ENCODE data around the gene PARP3. TPM values are rescaled to one million over a fixed set of nuclear protein-coding genes. Genes with fewer than 3 reads are reported as not detected.
A peak's percentile ranks its signal among the peaks of the same experiment; 100 is the strongest.
"Not testable (repeated sequence)": the region's sequence is repeated elsewhere in the genome, so short reads cannot be mapped to it uniquely, and the experiment has no call there.

PARP3 gene
- 14.3 TPM for total RNA-seq
- long read RNA-seq, transcript PARP3-203 (11 exons, 2,360 nt) = minor isoform, 5 of 42 reads
- long read RNA-seq, transcript PARP3-201 (11 exons, 2,336 nt) = major isoform, 7 of 42 reads
- long read RNA-seq, partial matches to known transcripts = 18 of 42 reads
- long read RNA-seq, other reads (novel, unspliced or antisense) = 12 of 42 reads

DNA sequence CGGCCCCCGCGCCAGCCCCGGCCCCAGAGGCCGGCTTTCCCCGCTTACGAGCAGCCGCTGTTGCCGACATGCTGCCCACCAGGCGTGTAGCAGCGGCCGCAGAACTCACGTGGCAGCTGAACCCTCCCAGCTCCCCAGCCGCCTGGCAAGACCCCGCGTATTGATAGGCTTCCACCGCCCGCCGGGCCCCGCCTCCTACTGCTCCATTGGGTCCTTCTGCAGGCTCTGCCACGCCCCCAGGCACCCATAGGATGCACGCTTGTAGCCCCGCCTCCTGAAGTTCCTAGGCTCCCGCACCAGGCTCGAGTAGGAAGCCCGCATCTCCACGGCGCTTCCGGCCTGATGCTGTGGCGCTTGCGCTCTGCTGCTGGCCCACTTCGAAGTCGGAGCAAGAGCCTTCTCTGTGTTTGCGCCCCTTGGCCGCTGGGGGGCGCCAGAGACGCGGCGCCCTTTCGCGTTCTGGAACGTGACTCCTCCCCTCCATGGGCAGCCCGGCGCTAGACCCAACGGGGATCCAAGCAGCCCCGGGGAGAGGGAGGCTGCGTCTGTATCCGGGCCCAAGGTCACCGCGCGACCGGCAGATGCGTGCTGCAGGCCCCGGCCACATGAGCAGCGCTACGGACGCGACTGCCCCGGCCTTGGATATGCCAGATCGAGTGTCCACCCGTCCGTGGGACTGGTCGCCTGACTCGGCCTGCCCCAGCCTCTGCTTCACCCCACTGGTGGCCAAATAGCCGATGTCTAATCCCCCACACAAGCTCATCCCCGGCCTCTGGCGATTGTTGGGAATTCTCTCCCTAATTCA is at the start of gene PARP3, which contains the start of gene RRP9:
PARP3 (plus strand) TSS at position 566 of the 805 bp plus-strand sequence. CDS start 993 bp downstream, outside the sequence.
RRP9 (minus strand) TSS at position 107 of the 805 bp plus-strand sequence; CDS start at position 70, 37 bp downstream.
- intact Hi-C loops (cut with micrococcal nuclease) = no loop called here
- H3K9me3 ChIP-seq (replicated peaks) = no peaks in the 10 kb centered on the region
- TF ChIP-seq, protein P1, sequence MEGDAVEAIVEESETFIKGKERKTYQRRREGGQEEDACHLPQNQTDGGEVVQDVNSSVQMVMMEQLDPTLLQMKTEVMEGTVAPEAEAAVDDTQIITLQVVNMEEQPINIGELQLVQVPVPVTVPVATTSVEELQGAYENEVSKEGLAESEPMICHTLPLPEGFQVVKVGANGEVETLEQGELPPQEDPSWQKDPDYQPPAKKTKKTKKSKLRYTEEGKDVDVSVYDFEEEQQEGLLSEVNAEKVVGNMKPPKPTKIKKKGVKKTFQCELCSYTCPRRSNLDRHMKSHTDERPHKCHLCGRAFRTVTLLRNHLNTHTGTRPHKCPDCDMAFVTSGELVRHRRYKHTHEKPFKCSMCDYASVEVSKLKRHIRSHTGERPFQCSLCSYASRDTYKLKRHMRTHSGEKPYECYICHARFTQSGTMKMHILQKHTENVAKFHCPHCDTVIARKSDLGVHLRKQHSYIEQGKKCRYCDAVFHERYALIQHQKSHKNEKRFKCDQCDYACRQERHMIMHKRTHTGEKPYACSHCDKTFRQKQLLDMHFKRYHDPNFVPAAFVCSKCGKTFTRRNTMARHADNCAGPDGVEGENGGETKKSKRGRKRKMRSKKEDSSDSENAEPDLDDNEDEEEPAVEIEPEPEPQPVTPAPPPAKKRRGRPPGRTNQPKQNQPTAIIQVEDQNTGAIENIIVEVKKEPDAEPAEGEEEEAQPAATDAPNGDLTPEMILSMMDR (IDR thresholded peaks at IDR 0.05; ENCODE audit: borderline replicate concordance) = peak; percentile 100
- H3K27ac ChIP-seq (replicated peaks) = peak within 1 kb of the TSS; percentile 98
- H3K4me1 ChIP-seq = peaks cover 36% of the 10 kb centered on the region
- peak within 1 kb of the TSS; percentile 82 for H3K4me3 ChIP-seq
- no peaks in the 10 kb centered on the region for H3K27me3 ChIP-seq (ENCODE audit: low read depth)
- peaks cover 44% of the 10 kb centered on the region for H3K36me3 ChIP-seq
- DNase-seq = peak; percentile 100

DNA sequence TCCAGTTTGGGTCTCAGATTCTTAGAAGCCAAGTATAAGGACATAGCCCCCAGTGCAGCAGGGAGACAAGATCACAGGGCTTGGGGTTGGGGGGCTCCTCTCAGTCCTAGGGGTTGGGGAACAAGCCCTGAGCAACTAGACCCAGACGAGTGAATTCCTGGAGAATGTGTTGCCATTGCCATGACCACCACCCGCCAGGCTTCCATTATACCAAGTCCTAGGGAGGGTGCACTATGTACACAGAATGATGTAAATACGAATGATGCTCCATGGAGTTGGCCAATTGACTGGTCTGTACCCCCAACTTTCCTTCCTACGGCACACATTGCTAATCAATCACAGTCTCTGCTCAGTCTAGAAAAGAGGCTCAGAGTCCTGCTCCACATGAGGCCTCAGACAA is 47.8 kb upstream of the PARP3 start:
- H3K4me1 ChIP-seq = no peaks in the 10 kb centered on the region
- no peak overlapping the region for H3K4me3 ChIP-seq
- intact Hi-C loops (cut with micrococcal nuclease) = no loop called here
- H3K36me3 ChIP-seq = no peaks in the 10 kb centered on the region
- TF ChIP-seq, protein P1 (IDR thresholded peaks at IDR 0.05; ENCODE audit: borderline replicate concordance) = no peak
- H3K27me3 ChIP-seq (ENCODE audit: low read depth) = peaks cover 57% of the 10 kb centered on the region
- DNase-seq = no peak
- no peak overlapping the region for H3K27ac ChIP-seq (replicated peaks)
- H3K9me3 ChIP-seq (replicated peaks) = no peaks in the 10 kb centered on the region

DNA sequence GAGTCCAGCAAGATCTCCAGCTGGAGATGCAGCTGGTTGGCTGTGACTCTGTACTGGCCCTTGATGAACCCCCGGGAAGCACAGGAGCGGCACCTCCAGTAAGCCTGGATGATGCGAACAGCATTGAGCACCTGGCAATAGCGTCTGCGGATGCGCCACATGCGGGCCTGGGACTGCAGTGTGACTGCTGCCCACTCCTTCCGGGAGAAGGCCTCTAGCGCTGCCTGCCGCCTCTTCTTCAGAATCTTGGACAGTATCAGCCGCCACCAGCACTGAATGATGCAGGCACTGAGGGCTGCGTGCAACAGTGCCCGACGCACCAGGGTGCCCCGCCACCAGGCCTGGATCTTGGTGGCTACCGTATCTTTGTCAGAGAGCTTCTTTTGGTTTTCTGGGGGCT is 47.2 kb upstream of the PARP3 start:
- no peaks in the 10 kb centered on the region for H3K4me1 ChIP-seq
- intact Hi-C loops (cut with micrococcal nuclease) = no loop called here
- no peaks in the 10 kb centered on the region for H3K36me3 ChIP-seq
- H3K4me3 ChIP-seq = no peak overlapping the region
- H3K27me3 ChIP-seq (ENCODE audit: low read depth) = peaks cover 57% of the 10 kb centered on the region
- no peaks in the 10 kb centered on the region for H3K9me3 ChIP-seq (replicated peaks)
- TF ChIP-seq, protein P1 (IDR thresholded peaks at IDR 0.05; ENCODE audit: borderline replicate concordance) = no peak
- DNase-seq = no peak
- no peak overlapping the region for H3K27ac ChIP-seq (replicated peaks)

DNA sequence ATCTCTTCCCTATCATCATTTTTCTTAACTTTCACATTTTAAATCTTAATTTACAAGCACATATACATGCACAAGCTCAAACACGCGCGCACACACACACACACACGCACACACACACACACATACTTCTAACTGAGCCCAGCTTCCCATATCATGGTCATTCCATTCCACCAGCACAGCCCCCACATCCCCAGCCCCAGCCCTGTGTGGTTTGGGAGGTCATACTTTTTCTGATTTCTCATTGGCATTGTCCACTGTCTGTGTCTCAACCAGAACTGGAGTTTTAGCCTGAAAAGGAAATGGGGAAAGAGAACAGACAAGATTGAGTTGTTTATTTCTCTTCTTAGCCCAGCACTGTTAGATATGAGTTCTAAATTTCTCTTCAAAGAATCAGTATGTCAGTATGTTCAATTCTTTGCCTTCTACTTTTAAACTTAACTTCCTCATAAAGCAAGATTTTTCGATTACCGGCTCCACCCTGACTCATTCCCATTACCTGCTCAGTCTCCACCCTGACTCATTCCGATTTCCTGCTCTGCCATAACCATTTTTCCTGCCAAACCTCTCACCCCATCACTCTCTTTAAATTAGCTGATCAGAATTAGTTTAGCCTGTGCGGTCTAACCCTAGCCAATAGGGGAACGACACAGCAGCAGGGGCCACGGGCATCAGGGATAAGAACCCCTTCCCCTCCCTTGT is 45.4 kb upstream of the PARP3 start:
- Histone ChIP-seq H3K27me3 (ENCODE audit: low read depth) (peaks cover 62% of the 10 kb centered on the region), H3K9me3 (replicated peaks) (no peaks in the 10 kb centered on the region), H3K4me1 (no peaks in the 10 kb centered on the region), H3K4me3 (no peak overlapping the region), H3K27ac (replicated peaks) (no peak overlapping the region), H3K36me3 (no peaks in the 10 kb centered on the region)
- intact Hi-C loops (cut with micrococcal nuclease) = no loop called here
- no peak for DNase-seq
- TF ChIP-seq, protein P1 (IDR thresholded peaks at IDR 0.05; ENCODE audit: borderline replicate concordance) = no peak

DNA sequence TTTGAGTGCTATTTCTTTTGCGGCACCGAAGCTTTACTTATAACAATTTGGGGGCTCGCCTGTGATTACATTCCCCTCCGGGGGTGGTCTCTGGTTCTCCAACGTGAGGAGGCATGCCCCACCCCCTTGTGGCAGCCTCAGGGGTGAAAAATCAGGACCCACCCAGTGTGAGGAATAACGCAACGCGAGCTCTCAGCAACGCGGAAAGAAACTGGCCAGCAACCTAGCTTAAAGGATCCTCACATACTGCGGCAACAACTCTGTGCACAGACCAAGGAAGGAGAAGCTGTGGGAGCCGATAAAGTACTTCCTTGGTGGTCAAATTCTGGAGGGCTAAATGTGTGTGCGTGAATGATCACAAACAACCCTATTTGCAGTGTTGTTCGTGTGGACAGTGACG is 44.8 kb upstream of the PARP3 start:
- no peaks in the 10 kb centered on the region for H3K36me3 ChIP-seq
- intact Hi-C loops (cut with micrococcal nuclease) = no loop called here
- no peaks in the 10 kb centered on the region for H3K4me1 ChIP-seq
- TF ChIP-seq, protein P1 (IDR thresholded peaks at IDR 0.05; ENCODE audit: borderline replicate concordance) = no peak
- DNase-seq = no peak
- no peak overlapping the region for H3K4me3 ChIP-seq
- H3K27me3 ChIP-seq (ENCODE audit: low read depth) = peaks cover 61% of the 10 kb centered on the region
- H3K27ac ChIP-seq (replicated peaks) = no peak overlapping the region
- H3K9me3 ChIP-seq (replicated peaks) = no peaks in the 10 kb centered on the region

DNA sequence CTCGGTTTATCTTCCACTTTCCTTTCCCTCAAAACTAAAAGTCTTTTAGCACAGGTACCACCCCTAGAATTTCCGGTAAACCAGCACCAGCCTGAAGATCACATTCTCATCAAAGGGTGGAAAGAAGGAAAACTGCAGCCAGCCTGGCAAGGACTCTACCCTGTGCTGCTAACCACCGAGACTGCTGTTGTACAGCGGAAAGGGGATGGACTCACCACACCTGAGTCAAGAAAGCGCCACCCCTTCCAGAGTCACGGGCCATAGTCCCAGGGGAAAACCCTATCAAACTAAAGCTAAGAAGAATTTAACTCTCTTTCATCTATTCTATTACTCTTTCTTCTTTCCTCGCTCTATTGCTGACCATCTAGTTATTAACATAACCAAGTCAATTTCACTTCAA is 42.1 kb upstream of the PARP3 start:
- not testable (repeated sequence) for H3K36me3 ChIP-seq; H3K9me3 ChIP-seq (replicated peaks)
- H3K27me3 ChIP-seq (ENCODE audit: low read depth) = peaks cover 40% of the 10 kb centered on the region

DNA sequence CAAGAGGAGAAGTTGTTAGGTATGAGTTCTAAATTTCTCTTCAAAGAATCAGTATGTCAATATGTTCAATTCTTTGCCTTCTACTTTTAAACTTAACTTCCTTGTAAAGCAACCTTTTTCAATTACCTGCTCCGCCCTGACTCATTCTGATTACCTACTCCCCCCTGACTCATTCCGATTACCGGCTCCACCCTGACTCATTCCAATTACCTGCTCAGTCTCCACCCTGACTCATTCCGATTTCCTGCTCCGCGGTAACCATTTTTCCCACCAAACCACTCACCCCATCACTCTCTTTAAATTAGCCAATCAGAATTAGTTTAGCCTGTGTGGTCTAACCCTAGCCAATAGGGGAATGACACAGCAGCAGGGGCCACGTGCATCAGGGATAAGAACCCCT is 39.8 kb upstream of the PARP3 start:
- H3K36me3 ChIP-seq; H3K27ac ChIP-seq (replicated peaks); DNase-seq; H3K4me1 ChIP-seq; H3K4me3 ChIP-seq; intact Hi-C loops (cut with micrococcal nuclease): not testable (repeated sequence)
- peaks cover 12% of the 10 kb centered on the region for H3K9me3 ChIP-seq (replicated peaks)
- H3K27me3 ChIP-seq (ENCODE audit: low read depth) = peaks cover 23% of the 10 kb centered on the region

More for the DNA sequence above, 42.1 kb upstream of the PARP3 start:
- DNase-seq; H3K4me1 ChIP-seq; H3K4me3 ChIP-seq; intact Hi-C loops (cut with micrococcal nuclease); H3K27ac ChIP-seq (replicated peaks): not testable (repeated sequence)
